Middle frontal gyrus (tissue), 1 donor: ENCODE measurements around the gene PREB.

ENCODE experiments used
- DNase-seq: peaks from one replicate; pipeline ENCODE4 v3.0.0-alpha.2; 2015; ENCODE audit warnings: low spot score; ENCODE audit errors: extremely low spot score

The PREB gene

DNA sequence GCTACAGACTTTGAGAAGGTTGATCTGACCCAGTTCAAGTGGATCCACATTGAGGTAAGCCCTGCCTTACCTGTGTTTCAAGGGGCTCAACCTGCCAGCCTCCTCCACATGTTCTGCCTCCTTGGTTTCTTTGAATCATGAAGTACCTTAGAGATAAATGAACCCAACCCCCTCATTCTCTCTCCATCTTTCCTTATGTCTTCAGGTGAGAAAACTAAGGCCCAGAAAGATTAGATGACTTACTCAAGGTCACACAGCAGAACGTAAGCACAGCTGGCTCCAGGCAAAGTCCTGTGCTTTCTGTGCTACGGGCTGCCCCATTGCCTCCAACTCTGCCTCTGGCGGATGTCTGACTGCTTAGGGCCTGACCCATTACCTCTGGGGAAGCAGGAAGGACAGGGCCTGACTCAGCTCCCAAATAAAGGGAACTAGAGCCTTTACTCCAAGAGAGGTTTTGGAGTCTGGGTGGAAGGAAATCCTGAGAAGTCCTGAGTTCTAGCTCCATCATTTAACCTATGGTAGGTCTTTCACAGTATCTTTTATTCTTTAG, 37.6 kb downstream of the PREB start:
- no peak for DNase-seq

DNA sequence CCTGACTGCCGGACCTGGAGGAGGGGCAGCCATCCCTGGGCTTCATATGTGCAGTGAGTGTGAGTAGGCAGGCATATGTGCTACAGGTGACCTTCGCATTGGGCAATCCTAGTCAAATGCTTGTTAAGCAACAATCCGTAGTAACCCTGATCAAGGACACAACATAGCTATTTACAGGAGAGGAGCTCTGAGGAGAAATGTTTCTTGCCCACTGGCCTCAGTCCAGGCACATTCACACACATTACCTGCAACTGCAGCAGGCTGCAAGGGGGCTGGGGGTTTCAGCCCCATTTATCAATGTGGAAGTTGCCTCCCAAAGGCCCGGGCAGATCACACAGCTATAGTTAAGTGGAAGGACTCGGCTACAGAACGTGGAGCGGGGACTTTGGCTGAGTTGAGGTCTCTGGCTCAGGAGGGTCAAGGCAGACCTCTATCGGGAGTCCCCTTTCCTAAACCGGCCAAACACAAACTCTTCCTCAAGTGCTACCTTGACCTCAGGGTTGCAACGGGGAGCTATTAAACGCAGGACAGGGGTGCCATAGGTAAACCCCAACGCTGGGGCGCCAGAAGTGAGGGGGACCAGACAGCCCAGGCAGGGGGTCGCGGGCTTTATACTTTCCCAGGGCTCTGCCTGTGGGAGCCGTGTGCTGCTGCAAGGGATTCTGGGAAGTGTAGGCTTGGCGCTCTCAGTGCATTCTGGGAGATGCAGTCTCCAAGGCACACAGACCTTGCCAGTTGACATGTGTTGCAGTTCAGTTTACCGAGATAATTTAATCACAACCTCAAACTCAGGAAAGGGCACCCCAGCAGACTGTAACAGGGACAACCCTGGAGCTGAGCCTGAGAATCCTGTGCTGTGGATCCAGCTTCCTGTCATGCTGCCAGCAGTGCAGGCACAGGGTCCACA, 38.4 kb downstream of the PREB start:
- peak; percentile 61 for DNase-seq

- no peak for DNase-seq
Measured at GRCh38 chr2:27095427-27095744, 39.0 kb downstream of the PREB start.

GRCh38 chr2:27094353-27094984, 40.0 kb downstream of the PREB start:
- no peak for DNase-seq

GRCh38 chr2:27093430-27094352, 40.7 kb downstream of the PREB start:
- DNase-seq, result no peak

DNA sequence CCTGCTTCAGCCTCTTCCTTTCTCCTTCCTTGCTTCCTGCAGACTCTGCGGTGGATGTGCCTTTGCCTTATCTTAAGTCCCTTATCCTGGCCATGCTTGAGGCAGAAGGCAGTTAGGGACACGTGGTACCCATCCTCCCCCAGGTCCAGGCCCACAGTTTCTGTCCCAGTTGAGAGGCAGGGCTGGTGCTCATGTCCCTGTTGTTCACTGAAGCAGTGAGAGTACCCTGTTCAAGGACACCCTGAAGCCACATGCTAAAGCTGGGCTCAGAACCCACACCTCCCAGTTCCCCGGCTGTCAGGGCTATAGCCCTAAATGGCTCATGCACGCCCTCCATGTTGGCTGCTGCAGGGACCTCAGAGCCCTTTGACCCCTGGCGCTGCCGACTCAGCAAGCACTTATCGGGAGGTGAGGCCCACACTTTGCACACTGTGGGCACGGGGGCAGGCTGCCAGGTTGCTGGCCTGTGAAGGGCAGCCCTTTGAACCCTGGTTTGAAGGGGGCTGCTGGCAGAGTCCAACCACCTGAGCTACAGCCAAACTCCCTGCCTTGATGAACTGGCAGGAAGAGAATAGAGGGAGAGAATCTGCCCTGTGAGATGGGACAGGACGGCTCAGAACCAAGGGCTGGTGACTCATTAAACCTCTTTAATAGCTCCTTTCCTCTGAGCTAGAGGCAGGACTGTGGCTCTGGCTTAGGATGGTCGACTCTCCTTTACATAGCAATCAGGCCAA, 41.6 kb downstream of the PREB start:
- no peak for DNase-seq

DNA sequence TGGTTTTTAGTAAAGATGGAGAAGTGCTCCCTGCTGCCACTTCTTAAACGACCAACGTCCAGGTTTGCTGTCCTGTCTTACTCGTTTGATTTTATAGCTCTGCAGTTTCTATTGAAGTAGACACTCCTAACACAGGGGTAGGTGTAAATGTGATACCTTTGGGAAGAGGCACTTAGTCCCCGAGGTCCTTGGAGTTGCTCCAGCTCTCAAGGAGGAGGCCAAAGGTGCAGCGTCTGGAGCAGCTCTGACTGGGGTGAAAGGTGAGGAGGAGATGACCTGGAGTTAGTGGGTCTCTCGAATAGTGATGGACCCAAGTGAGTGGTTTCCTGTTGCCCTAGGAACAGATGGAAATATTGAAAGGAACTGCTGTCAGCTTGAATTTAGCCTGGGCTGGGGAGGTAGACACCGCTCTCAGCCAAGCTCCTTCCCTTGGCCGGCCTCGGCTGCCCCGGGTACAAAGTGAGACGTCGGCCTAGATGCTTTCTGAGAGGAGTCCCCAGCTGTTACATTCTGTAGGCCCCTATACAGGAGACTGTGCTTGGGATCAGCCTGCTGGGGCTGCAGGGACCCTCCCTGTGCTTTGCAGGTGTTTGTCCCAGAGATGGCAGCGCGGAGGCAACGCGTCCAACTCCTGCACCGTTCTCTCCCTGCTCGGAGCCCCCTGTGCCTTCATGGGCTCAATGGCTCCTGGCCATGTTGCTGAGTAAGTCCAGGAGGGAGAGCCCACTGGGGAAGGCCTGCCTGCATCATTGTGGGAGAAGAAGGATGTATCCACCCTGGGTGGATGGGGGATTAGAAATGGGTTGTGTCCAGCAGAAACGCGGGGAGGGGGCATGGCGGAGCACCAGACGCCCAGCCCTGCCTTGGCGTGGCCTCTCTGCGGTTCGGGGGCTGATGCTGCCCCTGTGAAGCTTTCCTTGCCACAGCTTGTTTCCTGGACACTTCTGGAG, 42.4 kb downstream of the PREB start:
- DNase-seq, result no peak

- no peak for DNase-seq
Measured at GRCh38 chr2:27089111-27089954, 45.1 kb downstream of the PREB start.

- DNase-seq, result no peak
Measured at GRCh38 chr2:27088634-27089033, 45.8 kb downstream of the PREB start.

DNA sequence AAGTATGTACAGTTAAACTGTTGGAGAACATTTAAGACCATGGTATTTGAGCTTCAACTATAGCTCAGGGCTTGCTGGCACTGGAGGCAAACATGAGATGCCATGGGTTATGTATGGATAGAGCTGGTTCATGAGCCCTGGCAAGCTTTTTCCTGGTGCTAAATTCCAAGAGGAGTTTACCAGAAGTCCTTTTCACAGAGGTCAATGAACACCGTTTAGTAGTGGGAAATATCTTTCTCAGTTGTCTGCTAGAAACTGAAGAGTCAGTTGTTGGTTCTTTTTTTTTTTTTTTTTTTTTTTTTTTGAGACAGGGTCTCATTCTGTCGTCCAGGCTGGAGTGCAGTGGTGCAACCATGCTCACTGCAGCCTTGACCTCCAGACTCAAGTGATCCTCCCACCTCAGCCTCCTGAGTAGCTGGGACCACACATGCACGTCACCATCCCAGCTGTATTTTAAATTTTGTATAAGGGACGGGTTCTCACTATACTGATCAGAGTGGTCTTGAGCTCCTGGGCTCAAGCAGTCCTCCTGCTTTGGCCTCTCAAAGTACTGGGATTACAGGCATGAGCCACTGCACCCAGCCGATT, 46.5 kb downstream of the PREB start:
- DNase-seq, result no peak

DNA sequence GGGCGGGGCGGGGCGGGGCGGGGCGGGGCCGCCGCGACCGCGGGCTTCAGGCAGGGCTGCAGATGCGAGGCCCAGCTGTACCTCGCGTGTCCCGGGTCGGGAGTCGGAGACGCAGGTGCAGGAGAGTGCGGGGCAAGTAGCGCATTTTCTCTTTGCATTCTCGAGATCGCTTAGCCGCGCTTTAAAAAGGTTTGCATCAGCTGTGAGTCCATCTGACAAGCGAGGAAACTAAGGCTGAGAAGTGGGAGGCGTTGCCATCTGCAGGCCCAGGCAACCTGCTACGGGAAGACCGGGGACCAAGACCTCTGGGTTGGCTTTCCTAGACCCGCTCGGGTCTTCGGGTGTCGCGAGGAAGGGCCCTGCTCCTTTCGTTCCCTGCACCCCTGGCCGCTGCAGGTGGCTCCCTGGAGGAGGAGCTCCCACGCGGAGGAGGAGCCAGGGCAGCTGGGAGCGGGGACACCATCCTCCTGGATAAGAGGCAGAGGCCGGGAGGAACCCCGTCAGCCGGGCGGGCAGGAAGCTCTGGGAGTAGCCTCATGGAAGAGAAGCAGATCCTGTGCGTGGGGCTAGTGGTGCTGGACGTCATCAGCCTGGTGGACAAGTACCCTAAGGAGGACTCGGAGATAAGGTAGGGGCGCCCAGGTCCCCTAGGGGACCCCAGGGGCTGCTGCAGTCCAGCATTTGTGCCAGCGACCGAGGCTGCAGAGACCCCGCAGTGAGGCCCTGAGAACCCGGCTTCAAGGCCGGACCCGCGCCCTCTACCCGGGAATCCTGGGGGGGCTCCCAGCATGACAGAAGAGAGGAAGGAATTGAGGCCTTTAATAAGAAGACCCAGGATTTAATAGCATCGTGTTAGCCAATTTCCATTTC, 47.5 kb downstream of the PREB start, which contains the start of gene KHK:
KHK (plus strand) TSS at position 49 of the 870 bp plus-strand sequence; CDS start at position 537, 488 bp downstream.
- peak; percentile 40 for DNase-seq

DNA sequence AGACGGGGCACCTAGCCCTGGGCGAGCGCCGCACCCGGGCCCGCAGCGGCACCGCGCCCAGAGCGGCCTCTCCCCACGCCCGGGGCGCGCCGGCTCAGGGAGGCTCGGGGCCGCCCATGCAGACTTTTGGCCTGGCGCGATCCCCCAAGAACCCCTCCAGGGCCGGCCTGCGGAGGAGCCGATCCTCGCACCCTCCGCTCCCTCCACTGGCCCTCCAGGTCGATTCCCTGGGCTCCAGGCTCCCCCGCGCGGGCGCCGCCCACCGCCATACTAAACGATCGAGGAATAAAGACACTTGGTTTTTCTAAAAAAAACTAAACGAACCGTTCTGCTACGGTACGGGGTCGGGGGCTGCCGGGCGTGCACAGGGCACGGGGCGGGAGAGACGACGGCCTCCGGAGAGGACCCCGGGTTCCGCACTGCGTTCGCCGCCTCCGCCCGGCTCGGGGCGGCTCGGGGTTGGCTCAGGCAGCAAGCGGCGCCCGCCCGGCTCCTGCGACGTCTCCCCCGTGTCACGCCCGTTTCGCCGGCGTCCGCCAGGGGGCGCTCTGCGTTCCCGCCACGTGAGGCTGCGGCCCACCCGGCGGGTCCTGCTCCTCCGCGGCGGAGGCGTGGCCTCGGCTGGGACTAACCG, 48.2 kb downstream of the PREB start:
- peak; percentile 90 for DNase-seq

DNA sequence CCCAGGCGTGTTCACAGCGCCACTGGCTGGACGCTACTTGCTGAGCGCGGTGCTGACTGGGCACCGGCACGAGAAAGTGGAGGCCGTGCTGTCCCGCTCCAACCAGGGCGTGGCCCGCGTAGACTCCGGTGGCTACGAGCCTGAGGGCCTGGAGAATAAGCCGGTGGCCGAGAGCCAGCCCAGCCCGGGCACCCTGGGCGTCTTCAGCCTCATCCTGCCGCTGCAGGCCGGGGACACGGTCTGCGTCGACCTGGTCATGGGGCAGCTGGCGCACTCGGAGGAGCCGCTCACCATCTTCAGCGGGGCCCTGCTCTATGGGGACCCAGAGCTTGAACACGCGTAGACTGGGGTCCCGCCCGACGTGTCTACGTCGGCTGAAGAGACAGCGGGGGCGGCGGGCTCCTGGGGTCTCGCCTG, 48.8 kb downstream of the PREB start:
- peak; percentile 43 for DNase-seq

DNA sequence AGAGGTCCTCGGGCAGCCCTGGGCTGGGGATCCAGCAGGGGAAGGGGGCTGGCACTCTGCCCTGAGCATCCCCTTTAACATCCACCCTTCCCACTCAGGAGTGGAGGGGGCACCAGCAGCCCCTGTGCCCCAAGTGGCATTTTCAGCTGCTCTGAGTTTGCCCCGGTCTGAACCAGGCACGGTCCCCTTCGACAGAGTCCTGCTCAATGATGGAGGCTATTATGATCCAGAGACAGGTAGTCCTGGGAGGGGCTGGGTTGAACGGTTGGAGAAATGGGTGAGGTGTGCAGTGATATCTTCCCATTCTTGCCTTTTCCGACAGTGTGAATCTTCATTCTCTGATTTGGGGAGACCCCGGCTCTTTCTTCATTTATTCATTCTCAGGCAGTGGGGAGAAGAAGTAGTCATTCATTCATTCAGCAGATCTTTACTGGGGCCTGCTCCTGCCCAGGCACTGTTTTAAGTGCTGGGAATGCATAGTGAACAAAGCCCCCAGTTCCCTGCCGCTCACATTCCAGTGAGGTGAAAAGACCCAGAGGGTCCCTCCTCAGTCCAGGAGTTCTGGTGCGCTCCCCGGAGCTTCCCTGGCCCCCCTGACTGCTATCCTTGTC, 49.3 kb downstream of the PREB start:
- no peak for DNase-seq

- DNase-seq, result no peak
Measured at GRCh38 chr2:27084297-27085061, 50.0 kb downstream of the PREB start.
